Activated CD4-positive, alpha-beta T cell treated with anti-CD3 and anti-CD28 coated beads, Interleukin-10, Interleukin-2, amounts not matched to agents 100 ng/mL and 50 ng/mL, durations not matched to agents 16 hours and 8 hours (primary cell): Measurements from ENCODE around the gene GGA2.
"Not testable (repeated sequence)": the region's sequence is repeated elsewhere in the genome, so short reads cannot be mapped to it uniquely, and the experiment has no call there.

Experiments used
- DNase-seq: peaks from one replicate; pipeline ENCODE4 v3.0.0-alpha.2; 2020

Gene GGA2

DNA sequence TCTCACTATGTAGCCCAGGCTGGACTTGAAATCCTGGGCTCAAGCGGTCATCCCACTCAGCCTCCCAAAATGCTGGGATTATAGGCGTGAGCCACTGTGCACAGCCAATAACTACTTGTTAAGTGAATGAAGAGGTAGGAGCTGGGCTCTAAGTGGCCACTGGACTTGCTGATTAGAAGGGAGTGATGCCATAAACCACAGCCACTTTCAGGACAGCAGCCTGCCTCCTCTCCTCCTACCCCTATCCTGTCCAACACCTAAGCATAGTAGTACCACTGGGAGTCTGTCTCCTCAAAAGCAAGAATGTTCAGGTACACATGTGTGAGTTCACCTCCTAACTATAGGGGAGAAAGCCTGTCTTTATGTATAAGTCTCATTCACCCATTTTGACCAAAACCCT lies 45.1 kb downstream of the GGA2 start:
- no peak for DNase-seq

GRCh38 chr16:23464196-23464595 lies 46.1 kb downstream of the GGA2 start:
- DNase-seq = no peak

- not testable (repeated sequence) for DNase-seq
Measured at GRCh38 chr16:23462994-23463393, 47.3 kb downstream of the GGA2 start.

DNA sequence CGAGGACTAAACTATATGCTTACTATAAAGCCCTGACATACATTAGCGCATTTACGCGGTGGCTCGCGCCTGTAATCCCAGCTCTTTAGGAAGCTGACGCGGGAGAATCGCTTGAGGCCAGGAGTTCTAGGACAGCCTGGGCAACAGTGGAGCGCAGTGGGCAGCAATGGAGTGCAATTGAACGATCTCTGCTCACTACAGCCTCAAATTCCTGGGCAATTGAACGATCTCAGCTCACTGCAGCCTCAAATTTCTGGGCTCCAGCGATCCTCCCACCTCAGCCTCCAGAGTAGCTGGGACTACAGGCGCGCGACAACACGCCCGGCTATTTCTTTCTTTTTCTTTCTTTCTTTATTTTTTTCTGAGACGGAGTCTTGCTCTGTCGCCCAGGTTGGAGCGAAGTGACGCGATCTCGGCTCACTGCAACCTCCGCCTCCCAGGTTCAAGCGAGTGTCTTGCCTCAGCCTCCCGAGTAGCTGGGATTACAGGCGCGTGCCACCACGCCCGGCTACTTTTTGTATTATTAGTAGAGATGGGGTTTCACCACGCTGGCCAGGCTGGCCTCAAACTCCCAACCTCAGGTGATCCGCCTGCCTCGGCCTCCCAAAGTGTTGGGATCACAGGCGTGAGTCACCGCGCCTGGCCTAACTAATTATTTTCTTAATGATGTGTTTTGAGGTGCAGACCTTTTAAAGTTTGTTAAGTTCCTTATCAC lies 56.8 kb downstream of the GGA2 start:
- no peak for DNase-seq

DNA sequence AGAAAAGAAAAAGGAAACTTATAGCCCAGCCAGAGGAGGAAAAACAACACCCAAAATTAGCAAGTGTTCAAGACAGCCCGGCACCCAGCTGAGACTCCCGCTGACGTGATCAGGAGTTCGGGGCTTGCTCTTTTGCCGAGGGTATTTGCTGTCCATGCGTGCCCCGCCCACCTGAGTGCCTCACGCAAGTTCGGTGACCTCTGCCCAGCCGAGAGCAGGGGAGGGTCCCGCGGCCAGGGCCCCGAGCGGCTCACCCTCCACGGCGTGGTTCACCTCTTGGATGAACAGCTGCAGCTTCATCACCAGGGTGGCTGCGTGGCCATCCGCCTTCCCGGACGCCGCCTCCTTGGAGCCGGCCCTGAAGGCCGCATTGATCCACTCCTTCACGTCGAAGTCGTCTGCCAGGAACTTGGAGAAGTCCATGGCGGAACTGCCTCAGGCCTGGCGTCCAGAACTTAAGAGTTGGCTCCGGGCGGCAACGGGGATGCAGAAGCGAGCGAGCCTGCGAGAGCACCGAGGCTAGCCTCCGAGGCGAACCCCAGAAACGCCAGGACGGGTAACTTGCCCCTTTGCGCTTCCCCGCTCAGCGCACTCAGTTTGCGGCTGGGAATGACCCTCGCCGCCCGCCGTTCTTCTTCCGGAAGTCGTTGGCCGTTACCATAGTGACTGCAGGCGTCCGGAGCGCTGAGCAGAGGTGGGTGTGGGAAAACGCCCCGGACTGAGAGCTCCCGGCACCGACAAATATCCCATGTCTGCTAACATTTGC lies 57.5 kb downstream of the GGA2 start, which contains the start of gene COG7:
COG7 (minus strand) TSS at position 618 of the 766 bp plus-strand sequence; CDS start at position 423, 195 bp downstream.
- peak; percentile 89 for DNase-seq

DNA sequence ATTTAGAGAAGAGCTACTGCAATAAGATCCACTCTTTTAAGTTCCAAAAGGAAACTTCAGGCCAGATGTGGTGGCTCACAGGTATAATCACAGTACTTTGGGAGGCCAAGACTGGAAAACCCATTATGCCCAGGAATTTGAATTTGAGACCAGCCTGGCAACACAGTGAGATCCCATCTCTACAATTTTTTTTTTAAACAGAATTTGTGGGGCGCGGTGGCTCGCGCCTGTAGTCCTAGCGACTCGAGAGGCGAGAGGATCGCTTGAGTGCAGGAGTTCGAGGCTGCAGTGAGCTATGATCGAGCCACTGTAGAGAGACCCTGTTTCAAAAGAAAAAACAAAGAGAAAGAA lies 58.1 kb downstream of the GGA2 start:
- no peak for DNase-seq

- DNase-seq = no peak
Measured at GRCh38 chr16:23448392-23448791, 61.9 kb downstream of the GGA2 start.

DNA sequence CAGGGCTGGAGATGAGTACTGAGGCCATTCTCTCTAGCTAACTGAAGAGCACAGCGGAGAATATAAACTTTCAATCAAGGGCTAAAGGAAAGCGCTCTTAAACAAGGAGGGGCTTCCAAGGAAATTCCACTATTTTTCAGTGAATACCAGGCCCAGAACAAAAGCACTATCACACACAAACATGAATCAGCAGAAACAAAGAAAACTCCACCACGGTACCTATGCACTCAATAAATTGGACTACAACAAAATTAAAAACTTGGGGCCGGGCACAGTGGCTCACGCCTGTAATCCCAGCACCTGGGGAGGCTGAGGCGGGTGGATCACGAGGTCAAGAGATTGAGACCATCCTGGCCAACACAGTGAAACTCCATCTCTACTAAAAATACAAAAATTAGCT lies 72.8 kb downstream of the GGA2 start:
- not testable (repeated sequence) for DNase-seq

- no peak for DNase-seq
Measured at GRCh38 chr16:23436951-23437350, 73.3 kb downstream of the GGA2 start.

GRCh38 chr16:23435500-23435899 lies 74.8 kb downstream of the GGA2 start:
- DNase-seq = peak; percentile 70

GRCh38 chr16:23434380-23434779 lies 75.9 kb downstream of the GGA2 start:
- peak; percentile 70 for DNase-seq

GRCh38 chr16:23433261-23433920 lies 76.9 kb downstream of the GGA2 start:
- no peak for DNase-seq

DNA sequence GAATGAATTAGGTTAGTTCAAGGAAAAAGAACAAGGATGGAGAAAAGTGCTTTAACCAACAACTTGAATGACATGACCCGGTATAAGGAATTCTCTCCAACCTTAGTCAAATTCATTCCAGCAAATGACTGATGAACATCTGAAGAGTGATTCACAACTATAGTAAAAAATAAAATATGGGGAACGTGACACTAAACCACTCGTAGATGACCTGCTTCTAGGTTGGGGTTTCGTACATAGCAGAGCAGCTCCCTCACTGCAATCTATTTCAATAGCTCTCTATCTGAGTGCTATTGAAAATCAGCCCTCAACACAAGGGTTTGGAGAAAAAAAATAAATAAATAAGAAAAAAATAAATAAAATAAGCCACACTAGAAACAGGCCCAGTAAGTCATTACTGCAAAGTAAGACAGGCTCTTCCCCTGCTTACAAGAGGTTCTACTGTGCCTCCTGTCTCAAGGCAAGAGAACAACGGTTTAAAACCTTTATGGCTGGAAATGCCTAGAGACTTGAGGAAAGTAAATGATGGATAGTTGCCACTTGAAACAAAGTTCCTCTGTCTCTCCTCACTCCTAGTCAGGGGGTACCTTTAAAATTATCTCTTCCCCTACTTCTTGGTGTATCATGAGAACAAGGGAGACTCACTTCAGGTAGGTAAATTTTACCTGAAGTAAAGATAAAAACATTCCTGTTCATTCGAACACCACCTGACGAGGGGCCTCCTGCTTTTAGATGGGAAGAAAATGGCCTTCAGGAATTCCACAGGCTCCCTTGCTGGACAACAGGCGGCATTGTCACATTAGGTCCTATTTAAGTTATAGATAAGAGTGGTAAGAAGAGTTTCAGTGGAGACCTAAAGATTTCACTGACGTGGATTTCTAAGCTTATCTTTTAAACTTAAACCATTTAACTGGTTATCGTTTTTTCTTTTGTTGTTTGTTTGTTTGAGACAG lies 77.8 kb downstream of the GGA2 start:
- DNase-seq = no peak

- no peak for DNase-seq
Measured at GRCh38 chr16:23428351-23428750, 81.9 kb downstream of the GGA2 start.

- DNase-seq = no peak
Measured at GRCh38 chr16:23424292-23424958, 85.9 kb downstream of the GGA2 start.

DNA sequence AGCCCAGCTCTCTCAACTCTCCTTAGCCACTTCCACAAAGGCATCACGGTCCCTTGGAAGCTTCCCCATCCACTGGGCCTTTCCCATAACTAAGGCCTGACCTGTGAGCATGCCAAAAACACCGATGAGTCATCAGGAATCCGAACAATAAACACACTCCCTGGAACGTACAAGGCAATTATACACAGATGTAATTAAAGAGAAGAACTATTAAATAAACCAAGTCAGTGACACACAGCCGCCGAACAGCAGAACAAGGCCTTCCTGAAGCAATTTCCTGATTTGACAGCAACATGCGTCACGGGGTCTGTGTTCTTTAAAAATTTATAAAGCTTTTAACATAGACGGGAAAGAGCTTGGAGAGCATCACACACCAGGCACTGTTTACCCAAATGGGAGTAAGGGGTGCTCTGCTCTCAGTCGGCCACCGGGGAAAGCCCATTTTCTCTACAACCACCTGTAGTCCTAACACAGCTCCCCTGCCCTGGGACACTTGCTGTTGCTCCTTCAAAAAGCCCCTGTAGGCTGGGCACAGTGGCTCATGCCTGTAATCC lies 86.7 kb downstream of the GGA2 start:
- DNase-seq = no peak

GRCh38 chr16:23420011-23420410 lies 90.3 kb downstream of the GGA2 start:
- no peak for DNase-seq

DNA sequence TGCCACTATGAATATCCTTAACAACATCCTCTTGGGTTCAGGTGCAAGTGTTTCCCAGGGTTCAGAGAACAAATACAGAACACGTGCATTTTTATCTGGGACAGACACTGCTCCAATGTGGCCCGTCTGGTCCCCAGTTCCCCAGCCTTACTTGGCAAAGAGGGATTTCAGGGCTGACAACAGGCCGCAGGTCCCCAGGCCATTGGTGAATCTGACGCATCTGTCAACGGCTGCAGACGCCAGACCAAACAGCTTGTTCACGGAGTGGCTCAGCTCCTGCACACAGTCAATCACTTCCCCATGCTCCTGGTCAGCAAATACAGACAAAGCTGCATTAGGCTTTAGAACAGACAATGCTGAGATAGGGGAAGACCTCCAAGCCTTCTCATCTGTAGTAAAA lies 93.5 kb downstream of the GGA2 start:
- DNase-seq = no peak

DNA sequence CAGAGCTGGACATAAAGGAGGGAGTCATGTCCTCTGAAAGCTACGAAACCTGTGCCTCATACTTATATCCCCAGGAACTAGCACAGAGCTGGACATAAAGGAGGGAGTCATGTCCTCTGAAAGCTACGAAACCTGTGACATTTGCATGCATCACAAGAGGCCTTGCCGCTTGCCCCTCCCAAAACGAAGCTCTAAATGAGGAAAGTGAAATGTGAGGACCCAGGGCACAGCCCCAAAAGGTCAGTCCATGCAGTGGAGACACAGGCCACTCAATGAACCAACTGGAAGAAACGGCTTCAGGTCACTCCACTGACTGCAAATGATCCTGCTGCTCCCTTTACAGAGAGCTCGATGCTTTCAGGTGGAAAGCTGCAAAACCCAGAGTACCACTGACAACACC lies 95.6 kb downstream of the GGA2 start:
- no peak for DNase-seq
